Caco-2 (cell line): ENCODE data around the gene ROBO1. TPM values are rescaled to one million over a fixed set of nuclear protein-coding genes. Genes with fewer than 3 reads are reported as not detected.

Experiments used
- BruUV-seq: library from RNA; stranded (reverse); fragments of 400-500 nt; replicated peaks from 2 replicates; lab custom pipeline; 2021; lab: Mats Ljungman, UMichigan
- CTCF ChIA-PET: fragments of 300-600 bp; sonication (Branson Sonifier 250); formaldehyde crosslinking; loops from one replicate; lab custom pipeline; 2022; ENCODE audit warnings: antibody characterized with exemption; lab: Charles Lee
- POLR2A ChIA-PET: fragments of 300-600 bp; sonication (Branson Sonifier 250); formaldehyde crosslinking; loops from one replicate; lab custom pipeline; 2022; ENCODE audit warnings: antibody characterized with exemption; lab: Charles Lee
- DNase-seq, 2 experiments: peaks; one replicate each; pipeline versions ENCODE4 v3.0.0 to v3.0.0-alpha.2; 2020 to 2022
- H3K27me3 ChIP-seq: replicated peaks from 2 replicates; pipeline ENCODE4 v1.6.0; 2011; ENCODE audit warnings: low read length; ENCODE audit not compliant: control insufficient read depth, insufficient read depth
- H3K36me3 ChIP-seq: 2 replicates; pipeline ENCODE4 v1.5.1; 2011; ENCODE audit warnings: low read length; ENCODE audit not compliant: control insufficient read depth, insufficient read depth
- H3K4me1 ChIP-seq: fragments of 250-450 bp; sonication (Bioruptor Pico); 2 replicates; pipeline ENCODE4 v1.5.1; 2020; ENCODE audit warnings: mild to moderate bottlenecking
- H3K4me3 ChIP-seq: 2 replicates; pipeline ENCODE4 v1.5.1; 2011; ENCODE audit warnings: low read depth, mild to moderate bottlenecking, control low read depth, low read length
- H3K9me3 ChIP-seq: fragments of 250-450 bp; sonication (Bioruptor Pico); 2 replicates; pipeline ENCODE4 v1.5.1; 2020; ENCODE audit warnings: mild to moderate bottlenecking, moderate library complexity
- H3K27ac Mint-ChIP-seq: one replicate; pipeline ENCODE4 v1.8.0; 2022; ENCODE audit warnings: mixed read lengths; ENCODE audit not compliant: unreplicated experiment
- H3K27me3 Mint-ChIP-seq: one replicate; pipeline ENCODE4 v1.8.0; 2022; ENCODE audit warnings: mixed read lengths; ENCODE audit not compliant: insufficient read depth, unreplicated experiment
- H3K36me3 Mint-ChIP-seq: one replicate; pipeline ENCODE4 v1.8.0; 2022; ENCODE audit warnings: mild to moderate bottlenecking, mixed read lengths; ENCODE audit not compliant: insufficient read depth, unreplicated experiment
- H3K4me1 Mint-ChIP-seq: one replicate; pipeline ENCODE4 v1.8.0; 2022; ENCODE audit warnings: low read depth, mixed read lengths; ENCODE audit not compliant: unreplicated experiment
- H3K4me3 Mint-ChIP-seq: one replicate; pipeline ENCODE4 v1.8.0; 2022; ENCODE audit warnings: mild to moderate bottlenecking, moderate library complexity, mixed read lengths; ENCODE audit not compliant: unreplicated experiment
- H3K9me3 Mint-ChIP-seq: one replicate; pipeline ENCODE4 v1.8.0; 2022; ENCODE audit warnings: mixed read lengths; ENCODE audit not compliant: unreplicated experiment
- intact Hi-C: fragments of 100-400 bp; cut with micrococcal nuclease; formaldehyde crosslinking; loops from one replicate; pipeline ENCODE4 v1.10.0; 2022; ENCODE audit not compliant: unreplicated experiment
- total RNA-seq: library from RNA; stranded (reverse); gene quantifications from 2 replicates; pipeline ENCODE4 v1.2.3, GENCODE V29; 2022
- TF ChIP-seq, protein P1 (sequence below), 2 experiments: fragments of 200-600 bp in 1 of 2; IDR thresholded peaks; 1 replicate in 1 of 2; 2 replicates in 1 of 2; pipeline versions ENCODE4 v1.5.1 to v1.8.0; 2011 to 2022; ENCODE audit warnings: antibody characterized with exemption in 1 of 2, control low read depth in 1 of 2, inconsistent platforms in 1 of 2, low read depth in 1 of 2, low read length in 1 of 2, mild to moderate bottlenecking in 1 of 2, moderate library complexity in 1 of 2; ENCODE audit not compliant: insufficient read depth in 1 of 2, severe bottlenecking in 1 of 2, unreplicated experiment in 1 of 2

ROBO1 gene
- total RNA-seq, 1 experiment from 2014 or later, result 1.8 TPM

DNA sequence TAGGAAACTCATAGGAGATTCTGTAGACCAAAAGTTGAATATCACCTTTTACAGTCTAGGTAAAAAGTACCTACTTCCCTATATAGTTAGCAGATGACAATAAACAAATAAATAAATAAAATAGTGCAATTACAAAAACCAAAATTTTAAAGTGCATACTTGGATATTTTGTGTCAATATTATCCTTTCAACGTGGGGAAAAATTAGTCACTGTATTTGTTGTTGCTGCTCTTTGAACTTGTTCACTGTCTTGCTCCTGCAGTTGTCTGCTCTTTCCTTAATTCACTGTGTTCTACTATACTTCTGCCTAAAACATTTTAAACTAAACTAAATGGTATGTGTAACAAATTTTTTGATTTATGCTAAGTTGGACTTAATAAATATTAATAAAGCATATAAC is 889.0 kb downstream of the ROBO1 start:
- intact Hi-C loops, result no loop called here
- H3K27me3 Mint-ChIP-seq, result no peaks in the 10 kb centered on the region
- ChIA-PET POLR2A (no interaction called here), CTCF (no interaction called here)
- BruUV-seq, result no TSS peak
- no peaks in the 10 kb centered on the region for H3K27me3 ChIP-seq
- H3K4me3 Mint-ChIP-seq, result no peak overlapping the region
- no peaks in the 10 kb centered on the region for H3K36me3 Mint-ChIP-seq
- TF ChIP-seq, protein P1, sequence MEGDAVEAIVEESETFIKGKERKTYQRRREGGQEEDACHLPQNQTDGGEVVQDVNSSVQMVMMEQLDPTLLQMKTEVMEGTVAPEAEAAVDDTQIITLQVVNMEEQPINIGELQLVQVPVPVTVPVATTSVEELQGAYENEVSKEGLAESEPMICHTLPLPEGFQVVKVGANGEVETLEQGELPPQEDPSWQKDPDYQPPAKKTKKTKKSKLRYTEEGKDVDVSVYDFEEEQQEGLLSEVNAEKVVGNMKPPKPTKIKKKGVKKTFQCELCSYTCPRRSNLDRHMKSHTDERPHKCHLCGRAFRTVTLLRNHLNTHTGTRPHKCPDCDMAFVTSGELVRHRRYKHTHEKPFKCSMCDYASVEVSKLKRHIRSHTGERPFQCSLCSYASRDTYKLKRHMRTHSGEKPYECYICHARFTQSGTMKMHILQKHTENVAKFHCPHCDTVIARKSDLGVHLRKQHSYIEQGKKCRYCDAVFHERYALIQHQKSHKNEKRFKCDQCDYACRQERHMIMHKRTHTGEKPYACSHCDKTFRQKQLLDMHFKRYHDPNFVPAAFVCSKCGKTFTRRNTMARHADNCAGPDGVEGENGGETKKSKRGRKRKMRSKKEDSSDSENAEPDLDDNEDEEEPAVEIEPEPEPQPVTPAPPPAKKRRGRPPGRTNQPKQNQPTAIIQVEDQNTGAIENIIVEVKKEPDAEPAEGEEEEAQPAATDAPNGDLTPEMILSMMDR (IDR thresholded peaks at IDR 0.05; ENCODE audit: insufficient read depth in 1 of 2, low read depth in 1 of 2, low read length in 1 of 2, severe bottlenecking in 1 of 2, unreplicated experiment in 1 of 2), result no peak
- H3K9me3 Mint-ChIP-seq, result no peaks in the 10 kb centered on the region
- H3K27ac Mint-ChIP-seq, result no peak overlapping the region
- no peak overlapping the region for H3K4me3 ChIP-seq
- no peaks in the 10 kb centered on the region for H3K9me3 ChIP-seq
- no peaks in the 10 kb centered on the region for H3K4me1 ChIP-seq
- DNase-seq, result no peak
- no peaks in the 10 kb centered on the region for H3K4me1 Mint-ChIP-seq
- no peaks in the 10 kb centered on the region for H3K36me3 ChIP-seq

GRCh38 chr3:78878011-78878410 is 889.8 kb downstream of the ROBO1 start:
- no peaks in the 10 kb centered on the region for H3K27me3 ChIP-seq
- Mint-ChIP-seq H3K36me3 (no peaks in the 10 kb centered on the region), H3K27me3 (no peaks in the 10 kb centered on the region), H3K4me1 (no peaks in the 10 kb centered on the region), H3K9me3 (no peaks in the 10 kb centered on the region), H3K27ac (no peak overlapping the region), H3K4me3 (no peak overlapping the region)
- no peak overlapping the region for H3K4me3 ChIP-seq
- ChIA-PET CTCF (no interaction called here), POLR2A (no interaction called here)
- H3K4me1 ChIP-seq, result no peaks in the 10 kb centered on the region
- intact Hi-C loops, result no loop called here
- H3K9me3 ChIP-seq, result no peaks in the 10 kb centered on the region
- TF ChIP-seq, protein P1 (IDR thresholded peaks at IDR 0.05; ENCODE audit: insufficient read depth in 1 of 2, low read depth in 1 of 2, low read length in 1 of 2, severe bottlenecking in 1 of 2, unreplicated experiment in 1 of 2), result no peak
- no TSS peak for BruUV-seq
- H3K36me3 ChIP-seq, result no peaks in the 10 kb centered on the region
- DNase-seq, result no peak

GRCh38 chr3:78875851-78876250 is 891.9 kb downstream of the ROBO1 start:
- ChIA-PET POLR2A (no interaction called here), CTCF (no interaction called here)
- Mint-ChIP-seq H3K27me3 (no peaks in the 10 kb centered on the region), H3K4me3 (no peak overlapping the region), H3K9me3 (no peaks in the 10 kb centered on the region), H3K36me3 (no peaks in the 10 kb centered on the region), H3K4me1 (no peaks in the 10 kb centered on the region), H3K27ac (no peak overlapping the region)
- Histone ChIP-seq H3K36me3 (no peaks in the 10 kb centered on the region), H3K9me3 (no peaks in the 10 kb centered on the region), H3K4me3 (no peak overlapping the region), H3K27me3 (no peaks in the 10 kb centered on the region), H3K4me1 (no peaks in the 10 kb centered on the region)
- intact Hi-C loops, result no loop called here
- no TSS peak for BruUV-seq
- no peak for DNase-seq
- TF ChIP-seq, protein P1 (IDR thresholded peaks at IDR 0.05; ENCODE audit: insufficient read depth in 1 of 2, low read depth in 1 of 2, low read length in 1 of 2, severe bottlenecking in 1 of 2, unreplicated experiment in 1 of 2), result no peak
